ENCODE results near the gene CACNA1C. TPM values are rescaled to one million over a fixed set of nuclear protein-coding genes. Genes with fewer than 3 reads are reported as not detected.

The CACNA1C gene
- total RNA-seq, 1 donor from 2014 or later: 11.7 TPM

GRCh38 chr12:2288875-2289274 is 236.1 kb downstream of the CACNA1C start:
- no peak for DNase-seq (ENCODE audit: low spot score, unreplicated experiment)
- H3K4me3 Mint-ChIP-seq (ENCODE audit: low read depth): no peak overlapping the region
- H3K9me3 Mint-ChIP-seq (ENCODE audit: low read depth): no peaks in the 10 kb centered on the region
- H3K36me3 Mint-ChIP-seq (ENCODE audit: insufficient read depth): no peaks in the 10 kb centered on the region
- TF ChIP-seq CTCF (IDR thresholded peaks at IDR 0.05; ENCODE audit: unreplicated experiment): no peak
- H3K27ac Mint-ChIP-seq: no peak overlapping the region
- H3K4me1 Mint-ChIP-seq (ENCODE audit: low read depth): peaks cover 1% of the 10 kb centered on the region
- peaks cover 27% of the 10 kb centered on the region for H3K27me3 Mint-ChIP-seq

GRCh38 chr12:2289525-2289924 is 236.7 kb downstream of the CACNA1C start:
- H3K27ac Mint-ChIP-seq: no peak overlapping the region
- no peak overlapping the region for H3K4me3 Mint-ChIP-seq (ENCODE audit: low read depth)
- peaks cover 26% of the 10 kb centered on the region for H3K27me3 Mint-ChIP-seq
- no peak for DNase-seq (ENCODE audit: low spot score, unreplicated experiment)
- TF ChIP-seq CTCF (IDR thresholded peaks at IDR 0.05; ENCODE audit: unreplicated experiment): no peak
- peaks cover 1% of the 10 kb centered on the region for H3K4me1 Mint-ChIP-seq (ENCODE audit: low read depth)
- H3K9me3 Mint-ChIP-seq (ENCODE audit: low read depth): no peaks in the 10 kb centered on the region
- H3K36me3 Mint-ChIP-seq (ENCODE audit: insufficient read depth): no peaks in the 10 kb centered on the region

DNA sequence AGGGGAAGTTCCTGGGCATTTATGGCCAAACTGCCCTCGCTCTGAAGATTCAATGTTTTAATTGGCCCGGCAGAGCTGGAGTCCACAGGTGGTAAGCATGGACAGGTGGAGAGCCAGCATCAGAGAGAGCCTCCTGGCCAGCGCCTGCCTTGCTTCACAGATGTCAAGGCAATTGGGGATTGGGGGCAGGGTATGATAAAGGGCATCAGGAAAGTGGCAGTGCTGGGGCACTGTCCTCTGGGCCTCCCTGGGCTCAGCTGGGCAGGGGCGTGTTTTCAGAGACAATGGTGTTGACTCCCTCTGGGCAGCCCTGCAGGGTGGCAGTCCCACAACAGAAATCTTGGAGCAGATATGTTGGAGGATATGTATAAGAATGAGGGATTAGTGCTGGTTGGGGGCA is 237.3 kb downstream of the CACNA1C start:
- H3K27me3 Mint-ChIP-seq: peaks cover 25% of the 10 kb centered on the region
- peaks cover 1% of the 10 kb centered on the region for H3K4me1 Mint-ChIP-seq (ENCODE audit: low read depth)
- no peak overlapping the region for H3K27ac Mint-ChIP-seq
- H3K36me3 Mint-ChIP-seq (ENCODE audit: insufficient read depth): no peaks in the 10 kb centered on the region
- no peak overlapping the region for H3K4me3 Mint-ChIP-seq (ENCODE audit: low read depth)
- TF ChIP-seq CTCF (IDR thresholded peaks at IDR 0.05; ENCODE audit: unreplicated experiment): no peak
- DNase-seq (ENCODE audit: low spot score, unreplicated experiment): no peak
- H3K9me3 Mint-ChIP-seq (ENCODE audit: low read depth): no peaks in the 10 kb centered on the region

GRCh38 chr12:2290516-2291065 is 237.8 kb downstream of the CACNA1C start:
- no peak overlapping the region for H3K4me3 Mint-ChIP-seq (ENCODE audit: low read depth)
- peaks cover 23% of the 10 kb centered on the region for H3K27me3 Mint-ChIP-seq
- TF ChIP-seq CTCF (IDR thresholded peaks at IDR 0.05; ENCODE audit: unreplicated experiment): no peak
- peaks cover 1% of the 10 kb centered on the region for H3K4me1 Mint-ChIP-seq (ENCODE audit: low read depth)
- DNase-seq (ENCODE audit: low spot score, unreplicated experiment): no peak
- H3K36me3 Mint-ChIP-seq (ENCODE audit: insufficient read depth): no peaks in the 10 kb centered on the region
- no peak overlapping the region for H3K27ac Mint-ChIP-seq
- no peaks in the 10 kb centered on the region for H3K9me3 Mint-ChIP-seq (ENCODE audit: low read depth)

- Mint-ChIP-seq H3K4me3 (ENCODE audit: low read depth) (no peak overlapping the region), H3K9me3 (ENCODE audit: low read depth) (no peaks in the 10 kb centered on the region), H3K27ac (no peak overlapping the region), H3K4me1 (ENCODE audit: low read depth) (peaks cover 1% of the 10 kb centered on the region), H3K36me3 (ENCODE audit: insufficient read depth) (no peaks in the 10 kb centered on the region), H3K27me3 (peaks cover 23% of the 10 kb centered on the region)
- TF ChIP-seq CTCF (IDR thresholded peaks at IDR 0.05; ENCODE audit: unreplicated experiment): peak; percentile 88
- no peak for DNase-seq (ENCODE audit: low spot score, unreplicated experiment)
Measured at GRCh38 chr12:2291182-2291832, 238.5 kb downstream of the CACNA1C start.

Data from progenitor cell of endocrine pancreas (in vitro differentiated cells).